CD14-positive monocyte (primary cell): Measurements from ENCODE around the gene COTL1. TPM values are rescaled to one million over a fixed set of nuclear protein-coding genes. Genes with fewer than 3 reads are reported as not detected.

ENCODE experiments used
- DNase-seq, 3 donors: peaks; one replicate each; pipeline ENCODE4 v3.0.0-alpha.2; 2011 to 2022
- H2AFZ ChIP-seq: 2 replicates; pipeline ENCODE4 v1.6.0; 2012; ENCODE audit warnings: mild to moderate bottlenecking, low read depth, low read length, inconsistent platforms; ENCODE audit not compliant: insufficient read depth, poor library complexity, severe bottlenecking
- H3K27ac ChIP-seq, 2 donors: 1 replicate in 1 of 2; 2 replicates in 1 of 2; pipeline ENCODE4 v1.5.1; 2012 to 2013; ENCODE audit warnings: low read length in 2 of 2, control low read depth in 1 of 2, inconsistent platforms in 1 of 2, low read depth in 1 of 2, mild to moderate bottlenecking in 1 of 2
- H3K27me3 ChIP-seq, 2 donors: one replicate each; pipeline versions ENCODE4 v1.6.0 to v1.6.1; 2011 to 2013; ENCODE audit warnings: low read length in 2 of 2; ENCODE audit not compliant: control insufficient read depth in 2 of 2, insufficient read depth in 2 of 2
- H3K36me3 ChIP-seq, 2 donors: replicated peaks in 1 of 2; 1 replicate in 1 of 2; 2 replicates in 1 of 2; pipeline versions ENCODE4 v1.5.1 to v1.6.1; 2012 to 2013; ENCODE audit warnings: low read length in 2 of 2, control low read depth in 1 of 2, inconsistent platforms in 1 of 2, mild to moderate bottlenecking in 1 of 2; ENCODE audit not compliant: insufficient read depth in 2 of 2, control insufficient read depth in 1 of 2
- H3K4me1 ChIP-seq, 2 donors: 1 replicate in 1 of 2; 2 replicates in 1 of 2; pipeline versions ENCODE4 v1.5.1 to v1.6.1; 2012 to 2013; ENCODE audit warnings: low read length in 2 of 2, control low read depth in 1 of 2, inconsistent platforms in 1 of 2, mild to moderate bottlenecking in 1 of 2, moderate library complexity in 1 of 2; ENCODE audit not compliant: insufficient read depth in 2 of 2, control insufficient read depth in 1 of 2
- H3K4me2 ChIP-seq: replicated peaks from 2 replicates; pipeline ENCODE3; 2012; ENCODE audit warnings: low read length, moderate library complexity, mild to moderate bottlenecking; ENCODE audit not compliant: poor library complexity, severe bottlenecking; ENCODE audit errors: extremely low read depth
- H3K4me3 ChIP-seq, 3 experiments: fragments of 200-600 bp in 1 of 3; sonication (generic) in 1 of 3; replicated peaks in 1 of 3; 1 replicate in 2 of 3; 2 replicates in 1 of 3; pipeline ENCODE4 v1.5.1; 2011 to 2013; ENCODE audit warnings: low read length in 3 of 3, mild to moderate bottlenecking in 3 of 3, control low read depth in 2 of 3, low read depth in 2 of 3, inconsistent platforms in 1 of 3, moderate library complexity in 1 of 3
- H3K79me2 ChIP-seq: 2 replicates; pipeline ENCODE4 v1.6.0; 2012; ENCODE audit warnings: mild to moderate bottlenecking, control low read depth, inconsistent platforms, low read length, moderate library complexity; ENCODE audit not compliant: insufficient read depth
- H3K9ac ChIP-seq: 2 replicates; pipeline ENCODE4 v1.6.0; 2017; ENCODE audit warnings: low read length, mild to moderate bottlenecking; ENCODE audit not compliant: insufficient read depth, poor library complexity, severe bottlenecking
- H3K9me3 ChIP-seq, 2 donors: replicated peaks in 1 of 2; 1 replicate in 1 of 2; 2 replicates in 1 of 2; pipeline versions ENCODE4 v1.5.1 to v1.6.1; 2012 to 2013; ENCODE audit warnings: low read length in 2 of 2, control low read depth in 1 of 2; ENCODE audit not compliant: control insufficient read depth in 1 of 2, insufficient read depth in 1 of 2
- H4K20me1 ChIP-seq: 2 replicates; pipeline ENCODE4 v1.6.0; 2012; ENCODE audit warnings: mild to moderate bottlenecking, low read length, control low read depth, moderate library complexity; ENCODE audit not compliant: insufficient read depth
- H3K27ac Mint-ChIP-seq, 7 donors: one replicate each; pipeline ENCODE4 v1.8.0; 2020; ENCODE audit warnings: mild to moderate bottlenecking in 7 of 7, mixed read lengths in 7 of 7, moderate library complexity in 6 of 7, inconsistent platforms in 2 of 7
- H3K27me3 Mint-ChIP-seq, 3 donors: one replicate each; pipeline ENCODE4 v1.8.0; 2021 to 2022; ENCODE audit warnings: low read depth in 3 of 3, mild to moderate bottlenecking in 3 of 3, mixed read lengths in 3 of 3, moderate library complexity in 3 of 3, inconsistent platforms in 1 of 3
- H3K36me3 Mint-ChIP-seq, 2 donors: one replicate each; pipeline ENCODE4 v1.8.0; 2020; ENCODE audit warnings: mixed read lengths in 2 of 2, inconsistent platforms in 1 of 2, mild to moderate bottlenecking in 1 of 2
- H3K4me1 Mint-ChIP-seq: one replicate; pipeline ENCODE4 v1.8.0; 2020; ENCODE audit warnings: mild to moderate bottlenecking, mixed read lengths
- H3K4me3 Mint-ChIP-seq, 2 donors: one replicate each; pipeline ENCODE4 v1.8.0; 2020; ENCODE audit warnings: mild to moderate bottlenecking in 2 of 2, mixed read lengths in 2 of 2, moderate library complexity in 1 of 2
- H3K9me3 Mint-ChIP-seq, 7 donors: one replicate each; pipeline ENCODE4 v1.8.0; 2020 to 2022; ENCODE audit warnings: mixed read lengths in 7 of 7, mild to moderate bottlenecking in 6 of 7, moderate library complexity in 6 of 7, inconsistent platforms in 2 of 7
- CTCF ChIP-seq: fragments of 200-600 bp; IDR thresholded peaks from one replicate; pipeline ENCODE4 v1.8.0; 2022; ENCODE audit warnings: antibody characterized with exemption, mild to moderate bottlenecking
- WGBS: methylation state at CpG from one replicate; pipeline ENCODE4 v1.1.5; 2013; ENCODE audit warnings: missing lambda C conversion rate; ENCODE audit not compliant: insufficient coverage; 5-methylcytosine and 5-hydroxymethylcytosine counted together
- intact Hi-C, 2 donors: fragments of 100-400 bp; cut with micrococcal nuclease; formaldehyde crosslinking; loops; one replicate each; pipeline versions ENCODE4 v1.15.0 to v1.15.1; 2023
- polyA plus RNA-seq, 3 donors: library from polyadenylated mRNA; depleted of rRNA in 1 of 3; unstranded in 2 of 3; stranded (reverse) in 1 of 3; fragments of 300-500 nt in 2 of 3; fragments of >200 nt in 1 of 3; fragmentation: Illumina TruSeq in 2 of 3; gene quantifications; 1 replicate in 2 of 3; 2 replicates in 1 of 3; pipeline ENCODE4 v1.2.3, GENCODE V29; 2012 to 2021

Gene COTL1
- polyA plus RNA-seq, 3 donors, result 648 to 1,843 (median 1,643) TPM

DNA sequence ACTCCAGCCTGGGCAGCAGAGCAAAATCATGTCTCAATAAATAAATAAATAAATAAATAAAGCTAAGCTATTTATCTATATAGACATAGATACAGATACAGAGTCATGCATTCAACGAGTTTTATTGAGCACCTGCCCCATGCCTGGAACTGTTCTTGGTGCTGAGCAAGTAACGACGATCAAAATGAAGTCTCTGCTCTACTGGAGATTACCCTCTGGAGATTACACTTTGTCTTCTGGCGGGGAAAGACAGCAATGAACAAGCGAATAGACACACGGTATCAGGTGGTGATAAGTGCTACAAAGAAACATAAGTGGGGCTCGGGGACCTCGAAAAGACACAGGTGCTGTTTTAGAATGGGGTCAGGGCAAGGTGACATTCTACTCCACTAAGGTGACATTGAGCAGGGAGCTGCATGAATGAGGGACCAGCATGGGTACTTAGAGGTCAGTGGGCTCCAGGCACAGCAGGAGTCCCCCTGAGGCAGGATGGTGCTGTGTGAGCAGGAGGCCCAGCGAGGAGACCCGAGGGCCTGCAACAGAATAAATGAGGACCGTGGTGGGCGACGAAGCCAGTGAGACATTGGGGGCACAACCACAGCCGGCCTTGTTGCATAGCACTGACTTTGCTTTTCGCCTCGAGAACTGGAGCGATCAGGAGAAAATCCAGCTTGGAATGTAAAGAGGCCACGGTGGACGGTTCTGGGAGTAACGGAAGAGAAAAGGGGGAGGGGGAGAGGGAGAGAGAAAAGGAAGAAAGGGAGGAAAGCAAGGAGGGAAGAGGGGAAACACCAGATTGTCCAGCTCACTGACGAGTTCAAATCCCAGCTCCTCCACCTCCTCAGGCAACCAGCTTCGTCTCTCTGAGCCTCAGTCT lies 71.0 kb downstream of the COTL1 start:
- peaks cover 24% of the 10 kb centered on the region for H3K4me1 Mint-ChIP-seq
- Histone ChIP-seq H3K27ac (no peak overlapping the region), H3K27me3 (peaks cover 0 to 20% of the 10 kb centered on the region in 2 donors), H3K4me2 (no peak overlapping the region), H3K79me2 (no peaks in the 10 kb centered on the region), H4K20me1 (no peaks in the 10 kb centered on the region), H3K4me1 (peaks cover 5 to 15% of the 10 kb centered on the region in 2 donors), H3K4me3 (no peak overlapping the region), H3K36me3 (no peaks in the 10 kb centered on the region), H2AFZ (no peak overlapping the region), H3K9me3 (no peaks in the 10 kb centered on the region), H3K9ac (no peak overlapping the region)
- DNase-seq, result no peak
- WGBS, result 88% methylated on average over 17 of the region's 22 CpGs
- peaks cover 2 to 4% of the 10 kb centered on the region in 2 donors for H3K36me3 Mint-ChIP-seq
- intact Hi-C loops, result no loop called here
- H3K27ac Mint-ChIP-seq, result peak overlapping the region in 1 of 7 donors; percentile 19
- H3K9me3 Mint-ChIP-seq, result no peaks in the 10 kb centered on the region
- no peak overlapping the region for H3K4me3 Mint-ChIP-seq
- H3K27me3 Mint-ChIP-seq, result peaks cover 21 to 32% (median 21%) of the 10 kb centered on the region in 3 donors
- TF ChIP-seq CTCF, result no peak

- Mint-ChIP-seq H3K9me3 (no peaks in the 10 kb centered on the region), H3K4me3 (no peak overlapping the region), H3K36me3 (peaks cover 0 to 3% of the 10 kb centered on the region in 2 donors), H3K27me3 (peaks cover 21 to 32% (median 21%) of the 10 kb centered on the region in 3 donors), H3K27ac (no peak overlapping the region), H3K4me1 (peaks cover 19% of the 10 kb centered on the region)
- peaks cover 0 to 20% of the 10 kb centered on the region in 2 donors for H3K27me3 ChIP-seq
- intact Hi-C loops, result no loop called here
- no peak overlapping the region for H2AFZ ChIP-seq
- no peak overlapping the region for H3K4me2 ChIP-seq
- no peak overlapping the region for H3K4me3 ChIP-seq
- H3K9me3 ChIP-seq, result no peaks in the 10 kb centered on the region
- no peak for TF ChIP-seq CTCF
- no peak overlapping the region for H3K27ac ChIP-seq
- H3K9ac ChIP-seq, result no peak overlapping the region
- DNase-seq, result no peak
- 94% methylated on average over 7 of the region's 12 CpGs for WGBS
- H4K20me1 ChIP-seq, result no peaks in the 10 kb centered on the region
- no peaks in the 10 kb centered on the region for H3K36me3 ChIP-seq
- H3K4me1 ChIP-seq, result peaks cover 3 to 12% of the 10 kb centered on the region in 2 donors
- H3K79me2 ChIP-seq, result no peaks in the 10 kb centered on the region
Measured at GRCh38 chr16:84545114-84545737, 72.7 kb downstream of the COTL1 start.
